HL-60 (cell line): ENCODE data around the gene TRIP13.

Source experiments
- DNase-seq, 2 experiments: peaks; one replicate each; pipeline ENCODE4 v3.0.0-alpha.2; 2010 to 2020; ENCODE audit warnings: low read depth in 1 of 2, low spot score in 1 of 2
- H3K27ac ChIP-seq: fragments of 250-450 bp; sonication (Bioruptor Pico); replicated peaks from 2 replicates; pipeline ENCODE4 v1.5.1; 2020; ENCODE audit warnings: mild to moderate bottlenecking, moderate library complexity
- H3K27me3 ChIP-seq: fragments of 250-450 bp; sonication (Bioruptor Pico); 2 replicates; pipeline ENCODE4 v1.5.1; 2021; ENCODE audit warnings: mild to moderate bottlenecking, moderate library complexity; ENCODE audit not compliant: insufficient read depth, poor library complexity, severe bottlenecking
- H3K4me3 ChIP-seq: replicated peaks from 2 replicates; pipeline ENCODE4 v1.5.1; 2011; ENCODE audit warnings: mild to moderate bottlenecking, control low read depth, low read length; ENCODE audit not compliant: insufficient read depth
- CTCF ChIP-seq: IDR thresholded peaks from one replicate; pipeline ENCODE4 v1.5.1; 2011; ENCODE audit warnings: low read length, control low read depth, inconsistent platforms; ENCODE audit not compliant: insufficient read depth
- GABPA ChIP-seq: IDR thresholded peaks from 2 replicates; pipeline ENCODE4 v1.6.1; 2012; ENCODE audit warnings: low read depth
- POLR2AphosphoS5 ChIP-seq: IDR thresholded peaks from 2 replicates; pipeline ENCODE4 v1.6.1; 2012; ENCODE audit warnings: low read depth
- SPI1 ChIP-seq: IDR thresholded peaks from 2 replicates; pipeline ENCODE4 v1.6.1; 2012; ENCODE audit warnings: low read depth, mild to moderate bottlenecking, borderline replicate concordance
- TF ChIP-seq, protein P1 (sequence below): IDR thresholded peaks from 2 replicates; pipeline ENCODE4 v1.6.1; 2012; ENCODE audit warnings: low read depth; ENCODE audit not compliant: insufficient replicate concordance

TRIP13 gene

GRCh38 chr5:859391-859790 is 33.3 kb upstream of the TRIP13 start:
- TF ChIP-seq, protein P1, sequence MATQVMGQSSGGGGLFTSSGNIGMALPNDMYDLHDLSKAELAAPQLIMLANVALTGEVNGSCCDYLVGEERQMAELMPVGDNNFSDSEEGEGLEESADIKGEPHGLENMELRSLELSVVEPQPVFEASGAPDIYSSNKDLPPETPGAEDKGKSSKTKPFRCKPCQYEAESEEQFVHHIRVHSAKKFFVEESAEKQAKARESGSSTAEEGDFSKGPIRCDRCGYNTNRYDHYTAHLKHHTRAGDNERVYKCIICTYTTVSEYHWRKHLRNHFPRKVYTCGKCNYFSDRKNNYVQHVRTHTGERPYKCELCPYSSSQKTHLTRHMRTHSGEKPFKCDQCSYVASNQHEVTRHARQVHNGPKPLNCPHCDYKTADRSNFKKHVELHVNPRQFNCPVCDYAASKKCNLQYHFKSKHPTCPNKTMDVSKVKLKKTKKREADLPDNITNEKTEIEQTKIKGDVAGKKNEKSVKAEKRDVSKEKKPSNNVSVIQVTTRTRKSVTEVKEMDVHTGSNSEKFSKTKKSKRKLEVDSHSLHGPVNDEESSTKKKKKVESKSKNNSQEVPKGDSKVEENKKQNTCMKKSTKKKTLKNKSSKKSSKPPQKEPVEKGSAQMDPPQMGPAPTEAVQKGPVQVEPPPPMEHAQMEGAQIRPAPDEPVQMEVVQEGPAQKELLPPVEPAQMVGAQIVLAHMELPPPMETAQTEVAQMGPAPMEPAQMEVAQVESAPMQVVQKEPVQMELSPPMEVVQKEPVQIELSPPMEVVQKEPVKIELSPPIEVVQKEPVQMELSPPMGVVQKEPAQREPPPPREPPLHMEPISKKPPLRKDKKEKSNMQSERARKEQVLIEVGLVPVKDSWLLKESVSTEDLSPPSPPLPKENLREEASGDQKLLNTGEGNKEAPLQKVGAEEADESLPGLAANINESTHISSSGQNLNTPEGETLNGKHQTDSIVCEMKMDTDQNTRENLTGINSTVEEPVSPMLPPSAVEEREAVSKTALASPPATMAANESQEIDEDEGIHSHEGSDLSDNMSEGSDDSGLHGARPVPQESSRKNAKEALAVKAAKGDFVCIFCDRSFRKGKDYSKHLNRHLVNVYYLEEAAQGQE = no peak
- no peak for DNase-seq
- Histone ChIP-seq H3K27ac (no peak overlapping the region), H3K27me3 (no peaks in the 10 kb centered on the region), H3K4me3 (no peak overlapping the region)

GRCh38 chr5:859798-860296 is 32.8 kb upstream of the TRIP13 start:
- Histone ChIP-seq H3K4me3 (no peak overlapping the region), H3K27me3 (no peaks in the 10 kb centered on the region)
- TF ChIP-seq GABPA (no peak), SPI1 (no peak), POLR2AphosphoS5 (no peak), CTCF (no peak)
- TF ChIP-seq, protein P1 = no peak

DNA sequence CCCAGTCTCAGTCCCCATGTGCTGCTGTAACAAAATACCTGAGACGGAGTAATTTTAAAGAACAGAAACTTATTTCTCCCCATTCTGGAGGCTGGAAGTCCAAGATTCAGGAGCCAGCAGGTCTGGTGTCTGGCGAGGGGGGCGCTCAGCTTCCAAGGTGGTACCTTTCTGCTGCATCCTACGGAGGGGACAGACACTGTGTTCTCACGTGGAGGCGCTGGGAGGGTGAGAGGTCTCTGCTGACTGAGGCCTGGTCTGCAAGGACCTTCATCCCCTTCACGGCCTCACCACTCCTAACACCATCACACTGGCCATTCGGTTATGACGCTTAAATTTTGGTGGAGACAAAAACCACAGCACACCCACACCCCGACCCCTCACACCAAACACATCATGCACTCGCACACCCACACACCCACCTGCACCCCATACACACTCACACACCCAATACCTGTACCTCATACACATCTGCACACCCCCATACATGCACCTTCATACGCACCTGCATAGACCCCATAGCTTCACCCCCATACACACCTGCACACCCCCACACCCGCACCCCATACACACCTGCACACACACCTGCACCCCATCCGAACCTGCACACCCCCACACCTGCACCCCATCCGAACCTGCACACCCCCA is 32.1 kb upstream of the TRIP13 start:
- H3K27me3 ChIP-seq = no peaks in the 10 kb centered on the region
- H3K27ac ChIP-seq = no peak overlapping the region
- no peak for DNase-seq
- no peak overlapping the region for H3K4me3 ChIP-seq
- TF ChIP-seq POLR2AphosphoS5 (no peak), GABPA (no peak), CTCF (no peak), SPI1 (no peak)
- TF ChIP-seq, protein P1 = no peak

More at GRCh38 chr5:859798-860296, 32.8 kb upstream of the TRIP13 start:
- DNase-seq = no peak
- H3K27ac ChIP-seq = no peak overlapping the region
